IPS DF 4.7 (cell line): ENCODE results near the gene ALDH9A1.

Experiments
- DNase-seq: peaks from one replicate; pipeline ENCODE4 v3.0.0-alpha.2; 2013; ENCODE audit warnings: low spot score; ENCODE audit errors: extremely low read depth

Gene ALDH9A1

GRCh38 chr1:165624441-165624840 lies 73.9 kb downstream of the ALDH9A1 start:
- no peak for DNase-seq

- no peak for DNase-seq
Observed at GRCh38 chr1:165623624-165624023, 74.7 kb downstream of the ALDH9A1 start.

- no peak for DNase-seq
Observed at GRCh38 chr1:165619647-165620151, 78.7 kb downstream of the ALDH9A1 start.

GRCh38 chr1:165616987-165617546 lies 81.3 kb downstream of the ALDH9A1 start:
- DNase-seq = no peak

- no peak for DNase-seq
Observed at GRCh38 chr1:165616054-165616612, 82.2 kb downstream of the ALDH9A1 start.
